Transverse colon (tissue), 4 donors: ENCODE measurements around the gene ADH6. TPM values are rescaled to one million over a fixed set of nuclear protein-coding genes. Genes with fewer than 3 reads are reported as not detected.

ENCODE experiments used
- DNase-seq: peaks from one replicate; pipeline ENCODE4 v3.0.0-alpha.2; 2019
- H3K27ac ChIP-seq, 4 donors: fragments of 200-600 bp; sonication (generic); 2 replicates each; pipeline ENCODE4 v1.5.1; 2016 to 2018; ENCODE audit warnings: inconsistent platforms in 4 of 4
- H3K27me3 ChIP-seq: fragments of 200-600 bp; sonication (generic); 2 replicates; pipeline ENCODE4 v1.5.1; 2017; ENCODE audit warnings: inconsistent platforms
- H3K36me3 ChIP-seq, 4 donors: fragments of 200-600 bp; sonication (generic); 2 replicates each; pipeline ENCODE4 v1.5.1; 2017 to 2019; ENCODE audit warnings: inconsistent platforms in 4 of 4
- H3K4me1 ChIP-seq, 4 donors: fragments of 200-600 bp; sonication (generic); 2 replicates each; pipeline ENCODE4 v1.5.1; 2017 to 2020; ENCODE audit warnings: inconsistent platforms in 4 of 4
- H3K4me3 ChIP-seq, 4 donors: fragments of 200-600 bp; sonication (generic); 1 replicate in 1 of 4; 2 replicates in 3 of 4; pipeline versions ENCODE4 v1.5.1 to v1.6.1; 2017 to 2019; ENCODE audit warnings: inconsistent platforms in 4 of 4
- H3K9me3 ChIP-seq, 2 donors: fragments of 200-600 bp; sonication (generic); 2 replicates each; pipeline ENCODE4 v1.5.1; 2017 to 2019; ENCODE audit warnings: inconsistent platforms in 2 of 2
- EP300 ChIP-seq: sonication (generic); formaldehyde crosslinking; IDR thresholded peaks from one replicate; pipeline ENCODE4 v1.6.1; 2017; ENCODE audit warnings: antibody characterized with exemption, low read depth
- POLR2A ChIP-seq: fragments of 450-650 bp; IDR thresholded peaks from one replicate; pipeline ENCODE4 v1.6.1; 2016; ENCODE audit warnings: antibody characterized with exemption, mild to moderate bottlenecking, moderate library complexity
- POLR2AphosphoS5 ChIP-seq, 3 donors: sonication (generic); formaldehyde crosslinking; IDR thresholded peaks; one replicate each; pipeline ENCODE4 v1.6.1; 2016; ENCODE audit warnings: antibody characterized with exemption in 3 of 3
- WGBS, 2 donors: methylation state at CpG; one replicate each; pipeline ENCODE4 v1.1.5; 2018; ENCODE audit warnings: low coverage in 1 of 2; 5-methylcytosine and 5-hydroxymethylcytosine counted together
- in situ Hi-C, 4 donors: fragments of 200-750 bp; cut with MboI; loops; one replicate each; pipeline versions ENCODE4 v1.15.0 to v1.15.1; 2017; ENCODE audit warnings: low sequenced_read_pairs in 3 of 4, low pct_ligation_motif_present in 1 of 4, low pct_unique_long_range_greater_than_20kb in 1 of 4
- intact Hi-C: fragments of 100-400 bp; cut with DNase I; formaldehyde crosslinking; loops from one replicate; pipeline ENCODE4 v1.15.1; 2023; ENCODE audit warnings: low total_unique reads
- total RNA-seq, 4 donors: library from RNA; depleted of rRNA; stranded (reverse); fragments of >200 nt; gene quantifications; one replicate each; pipeline ENCODE4 v1.1.0, GENCODE V29; 2016
- TF ChIP-seq, protein P1 (sequence below), 5 experiments: fragments of 200-600 bp in 3 of 5; fragments of 450-650 bp in 2 of 5; sonication (generic) in 3 of 5; IDR thresholded peaks; 1 replicate in 2 of 5; 2 replicates in 3 of 5; pipeline ENCODE4 v1.5.1; 2016 to 2017; ENCODE audit warnings: antibody characterized with exemption in 5 of 5, inconsistent platforms in 3 of 5, mild to moderate bottlenecking in 2 of 5, moderate library complexity in 1 of 5

The ADH6 gene
- total RNA-seq, 4 donors from 2014 or later: 2.0 to 15.2 (median 8.6) TPM

DNA sequence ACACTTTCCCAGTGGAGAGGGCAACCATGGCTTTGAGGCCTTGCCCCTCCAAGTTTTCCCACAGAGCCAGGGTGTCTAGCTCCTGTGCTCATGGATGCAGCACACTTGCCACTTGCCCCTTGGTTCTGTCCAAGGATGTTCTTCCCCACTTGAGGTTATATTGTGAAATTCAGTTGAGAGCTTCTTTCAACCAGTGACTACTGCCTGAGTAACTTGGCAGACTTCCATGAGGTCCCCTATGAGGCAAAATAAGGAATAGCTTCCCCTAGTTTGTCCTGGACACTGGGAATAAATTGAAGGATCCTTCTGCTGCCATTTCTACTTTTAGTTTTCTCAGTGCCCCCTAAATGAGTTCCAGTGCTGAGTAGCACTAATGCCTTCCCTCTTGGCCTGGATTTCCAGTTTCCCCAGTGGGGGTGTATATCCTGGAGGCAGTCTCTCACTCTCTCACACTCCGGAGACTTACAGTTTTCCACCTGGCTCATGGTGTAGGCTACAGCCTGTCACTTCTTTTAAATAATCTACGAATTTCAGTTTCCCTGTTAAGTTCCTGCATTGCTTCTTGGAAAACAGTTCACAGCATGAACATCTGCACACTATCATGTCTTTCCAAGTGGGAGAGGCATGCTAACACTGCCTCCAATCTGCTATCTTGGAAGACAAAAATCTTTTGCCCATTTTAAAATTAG is 38.5 kb downstream of the ADH6 start:
- TF ChIP-seq POLR2A (no peak), EP300 (no peak), POLR2AphosphoS5 (IDR thresholded peaks at IDR 0.05) (no peak)
- TF ChIP-seq, protein P1, sequence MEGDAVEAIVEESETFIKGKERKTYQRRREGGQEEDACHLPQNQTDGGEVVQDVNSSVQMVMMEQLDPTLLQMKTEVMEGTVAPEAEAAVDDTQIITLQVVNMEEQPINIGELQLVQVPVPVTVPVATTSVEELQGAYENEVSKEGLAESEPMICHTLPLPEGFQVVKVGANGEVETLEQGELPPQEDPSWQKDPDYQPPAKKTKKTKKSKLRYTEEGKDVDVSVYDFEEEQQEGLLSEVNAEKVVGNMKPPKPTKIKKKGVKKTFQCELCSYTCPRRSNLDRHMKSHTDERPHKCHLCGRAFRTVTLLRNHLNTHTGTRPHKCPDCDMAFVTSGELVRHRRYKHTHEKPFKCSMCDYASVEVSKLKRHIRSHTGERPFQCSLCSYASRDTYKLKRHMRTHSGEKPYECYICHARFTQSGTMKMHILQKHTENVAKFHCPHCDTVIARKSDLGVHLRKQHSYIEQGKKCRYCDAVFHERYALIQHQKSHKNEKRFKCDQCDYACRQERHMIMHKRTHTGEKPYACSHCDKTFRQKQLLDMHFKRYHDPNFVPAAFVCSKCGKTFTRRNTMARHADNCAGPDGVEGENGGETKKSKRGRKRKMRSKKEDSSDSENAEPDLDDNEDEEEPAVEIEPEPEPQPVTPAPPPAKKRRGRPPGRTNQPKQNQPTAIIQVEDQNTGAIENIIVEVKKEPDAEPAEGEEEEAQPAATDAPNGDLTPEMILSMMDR (IDR thresholded peaks at IDR 0.05): no peak
- Histone ChIP-seq H3K9me3 (peaks cover 0 to 10% of the 10 kb centered on the region in 2 donors), H3K27me3 (no peaks in the 10 kb centered on the region), H3K36me3 (no peaks in the 10 kb centered on the region), H3K4me1 (peaks cover 0 to 13% (median 0%) of the 10 kb centered on the region in 4 donors), H3K4me3 (no peak overlapping the region), H3K27ac (peak overlapping the region in 3 of 4 donors; percentile 15 to 50 (median 37))
- intact Hi-C loops: no loop called here
- in situ Hi-C loops: no loop called here
- WGBS, 2 donors: 40 to 60% methylated on average over 1 to 2 of the region's 2 CpGs
- no peak for DNase-seq

DNA sequence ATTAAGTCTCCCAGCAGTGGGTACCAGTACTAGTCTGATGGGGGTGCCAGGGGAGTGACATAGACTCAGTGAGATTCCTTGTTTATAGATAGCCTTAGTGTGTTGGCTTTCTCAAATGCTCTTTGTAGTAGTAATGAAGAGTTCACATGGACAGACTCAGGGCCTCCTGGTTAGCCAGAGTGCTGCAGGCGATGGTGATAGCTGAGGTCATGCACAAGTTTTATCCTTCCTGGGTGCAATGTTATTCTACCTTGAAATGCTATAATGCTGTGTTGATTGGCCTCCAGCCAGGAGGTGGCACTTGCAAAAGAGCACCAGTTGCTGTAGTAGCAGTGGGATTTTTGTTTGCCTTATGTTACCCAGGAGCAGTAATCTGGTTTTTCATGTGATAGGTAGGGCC is 39.4 kb downstream of the ADH6 start:
- Histone ChIP-seq H3K9me3 (peaks cover 0 to 10% of the 10 kb centered on the region in 2 donors), H3K36me3 (no peaks in the 10 kb centered on the region), H3K4me1 (peaks cover 0 to 13% (median 0%) of the 10 kb centered on the region in 4 donors), H3K27me3 (no peaks in the 10 kb centered on the region), H3K4me3 (no peak overlapping the region), H3K27ac (no peak overlapping the region)
- peak; percentile 41 for DNase-seq
- in situ Hi-C loops (no loop called here), intact Hi-C loops (no loop called here)
- TF ChIP-seq POLR2AphosphoS5 (IDR thresholded peaks at IDR 0.05) (no peak), EP300 (no peak), POLR2A (no peak)
- TF ChIP-seq, protein P1 (IDR thresholded peaks at IDR 0.05): no peak
- 50% methylated on average over 1 of the region's 1 CpG; no CpG with 5 or more reads in 1 of the 2 donors for WGBS, 2 donors

DNA sequence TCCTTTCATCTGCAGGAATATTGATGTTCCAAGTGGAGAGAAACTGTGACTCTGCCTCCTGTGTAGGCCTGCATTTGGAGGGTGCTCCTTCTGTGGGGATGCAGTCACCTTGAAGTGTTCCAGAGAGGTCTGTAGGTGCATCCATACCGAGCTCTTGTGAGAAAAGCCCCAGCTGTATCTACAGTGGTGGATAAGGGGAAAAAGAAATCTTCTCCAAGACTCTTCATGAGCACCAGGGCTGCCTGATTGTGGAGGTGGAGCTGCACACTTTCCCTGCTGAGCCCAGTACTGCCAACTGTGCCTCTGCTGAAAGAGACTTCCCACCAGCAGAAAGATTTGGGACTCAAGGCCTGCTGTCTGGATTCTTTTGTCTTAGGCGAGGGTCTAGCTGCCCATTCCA is 39.9 kb downstream of the ADH6 start:
- intact Hi-C loops: no loop called here
- peaks cover 0 to 10% of the 10 kb centered on the region in 2 donors for H3K9me3 ChIP-seq
- no peak overlapping the region for H3K4me3 ChIP-seq
- H3K36me3 ChIP-seq: no peaks in the 10 kb centered on the region
- TF ChIP-seq EP300 (no peak), POLR2A (no peak), POLR2AphosphoS5 (IDR thresholded peaks at IDR 0.05) (no peak)
- TF ChIP-seq, protein P1 (IDR thresholded peaks at IDR 0.05): no peak
- WGBS, 2 donors: 57% methylated on average over 1 of the region's 2 CpGs; no CpG with 5 or more reads in 1 of the 2 donors
- H3K4me1 ChIP-seq: peaks cover 0 to 13% (median 0%) of the 10 kb centered on the region in 4 donors
- DNase-seq: no peak
- in situ Hi-C loops: no loop called here
- H3K27ac ChIP-seq: no peak overlapping the region
- H3K27me3 ChIP-seq: no peaks in the 10 kb centered on the region

DNA sequence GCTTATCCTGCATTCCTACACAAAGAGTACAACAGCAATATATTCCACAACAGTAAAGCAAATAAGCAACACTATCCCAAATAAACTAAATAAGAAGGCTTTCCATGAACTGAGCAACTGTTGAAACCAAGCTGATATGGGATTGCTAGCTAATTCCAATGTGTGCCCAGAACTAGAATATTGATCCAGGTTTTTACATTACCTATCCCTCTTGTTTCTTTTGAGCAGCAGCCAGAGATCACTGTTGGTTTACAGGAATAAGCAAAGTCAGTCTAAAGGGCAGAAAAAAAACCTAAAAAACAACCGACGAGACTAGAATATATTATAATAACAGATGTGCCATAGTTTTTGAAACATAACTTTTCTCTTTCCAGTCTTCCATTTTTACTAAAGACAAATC is 52.5 kb downstream of the ADH6 start:
- no peaks in the 10 kb centered on the region for H3K9me3 ChIP-seq
- WGBS, 2 donors: 41 to 92% methylated on average over 2 of the region's 2 CpGs
- no peak for TF ChIP-seq POLR2A
- no peak for TF ChIP-seq EP300
- TF ChIP-seq, protein P1 (IDR thresholded peaks at IDR 0.05): no peak
- no peak for TF ChIP-seq POLR2AphosphoS5 (IDR thresholded peaks at IDR 0.05)
- H3K4me1 ChIP-seq: no peaks in the 10 kb centered on the region
- no peak overlapping the region for H3K27ac ChIP-seq
- H3K36me3 ChIP-seq: no peaks in the 10 kb centered on the region
- no peaks in the 10 kb centered on the region for H3K27me3 ChIP-seq
- DNase-seq: no peak
- H3K4me3 ChIP-seq: no peak overlapping the region
- in situ Hi-C loops (no loop called here), intact Hi-C loops (no loop called here)
